GM19239 (cell line): ENCODE data around the gene PTP4A2.
A peak's percentile ranks its signal among the peaks of the same experiment; 100 is the strongest.
"Not testable (repeated sequence)": the region's sequence is repeated elsewhere in the genome, so short reads cannot be mapped to it uniquely, and the experiment has no call there.

Experiments used
- DNase-seq: peaks from one replicate; pipeline ENCODE4 v3.0.0; 2011; ENCODE audit warnings: low spot score; ENCODE audit not compliant: insufficient read length
- FAIRE-seq: peaks from 2 replicates; lab custom pipeline; 2011; peaks lifted over from hg19 to GRCh38; lab: Jason Lieb, UNC

Gene PTP4A2

DNA sequence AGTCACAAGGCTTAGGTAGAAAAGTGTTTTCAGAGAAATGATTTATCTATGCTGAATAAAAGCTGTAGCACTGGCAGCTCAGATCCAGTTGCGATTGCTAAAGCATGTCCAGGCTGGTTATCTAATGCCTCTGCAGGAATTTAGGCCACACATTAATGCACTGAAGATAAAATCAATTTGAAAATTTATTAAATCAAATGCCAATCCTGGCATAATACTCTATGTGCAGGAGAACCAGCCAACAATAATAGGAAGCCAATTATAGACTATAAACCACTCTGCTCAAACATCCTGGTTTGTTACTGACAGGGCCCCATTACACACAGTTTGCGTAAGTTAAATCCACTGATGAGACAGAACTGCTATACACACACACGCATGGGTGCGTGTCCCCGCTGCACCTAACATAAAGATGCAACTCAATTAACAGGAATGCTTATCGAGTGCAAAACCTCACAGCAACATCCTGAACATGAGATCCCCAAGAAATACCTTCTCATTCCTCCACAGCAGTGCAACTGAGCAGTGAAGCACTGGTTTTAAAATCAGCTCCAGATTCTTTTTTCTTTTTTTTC lies 40.6 kb downstream of the PTP4A2 start:
- DNase-seq (no peak), FAIRE-seq (no peak)

DNA sequence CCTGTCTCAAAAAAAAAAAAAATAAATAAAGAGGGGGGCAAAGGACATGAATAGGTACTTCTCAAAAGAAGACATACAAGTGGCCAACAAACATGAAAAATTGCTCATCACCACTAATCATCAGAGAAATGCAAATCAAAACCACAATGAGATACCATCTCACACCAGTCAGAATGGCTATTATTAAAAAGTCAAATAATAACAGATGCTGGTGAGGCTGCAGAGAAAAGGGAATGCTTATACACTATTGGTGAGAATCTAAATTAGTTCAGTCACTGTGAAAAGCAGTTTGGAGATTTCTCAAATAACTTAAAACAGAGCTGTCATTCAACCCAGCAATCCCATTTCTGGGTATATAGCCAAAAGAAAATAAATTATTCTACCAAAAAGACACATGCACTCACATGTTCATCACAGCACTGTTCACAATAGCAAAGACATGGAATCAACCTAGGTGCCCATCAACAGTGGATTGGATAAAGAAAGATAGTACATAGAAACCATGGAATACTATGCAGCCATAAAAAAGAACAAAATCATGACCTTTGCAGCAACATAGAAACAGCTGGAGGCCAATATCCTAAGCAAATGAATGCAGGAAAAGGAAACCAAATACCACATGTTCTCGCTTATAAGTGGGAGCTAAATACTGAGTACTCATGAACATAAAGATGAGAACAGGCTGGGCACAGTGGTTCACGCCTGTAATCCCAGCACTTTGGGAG lies 42.5 kb downstream of the PTP4A2 start:
- not testable (repeated sequence) for DNase-seq, FAIRE-seq

DNA sequence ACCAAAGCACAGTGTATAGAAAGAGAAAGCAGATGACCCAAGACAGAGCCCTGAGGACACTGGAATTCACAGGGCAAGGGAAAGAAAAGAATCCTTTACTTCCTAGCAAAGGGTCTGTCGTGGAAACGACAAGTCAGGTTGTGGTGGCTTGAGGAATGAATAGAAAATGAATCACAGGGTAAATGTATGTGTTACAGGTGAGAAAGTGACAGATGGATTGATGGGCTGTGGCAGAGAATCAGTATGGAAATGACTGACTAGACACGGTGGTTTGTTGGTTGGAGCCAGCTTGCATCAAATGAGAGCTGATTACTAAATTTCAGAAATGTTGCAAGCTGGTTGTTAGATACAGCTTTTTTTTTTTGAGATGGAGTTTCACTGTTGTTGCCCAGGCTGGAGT lies 46.9 kb downstream of the PTP4A2 start:
- no peak for DNase-seq
- FAIRE-seq = peak; percentile 23

DNA sequence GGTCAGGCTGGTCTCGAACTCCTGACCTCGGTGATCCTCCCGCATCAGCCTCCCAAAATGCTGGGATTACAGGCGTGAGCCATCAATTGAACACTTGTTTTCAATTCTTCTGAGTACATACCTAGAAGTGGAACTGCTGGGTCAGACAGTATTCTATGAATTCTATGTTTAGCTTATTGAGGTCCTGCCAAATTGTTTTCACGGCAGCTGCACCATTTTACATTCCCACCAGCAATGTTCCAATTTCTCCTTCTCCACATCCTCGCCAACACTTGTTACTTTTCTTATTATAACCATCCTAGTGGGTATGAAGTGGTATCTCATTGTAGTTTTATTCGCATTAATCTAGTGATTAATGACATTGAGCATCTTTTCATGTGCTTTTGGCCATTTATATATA lies 49.9 kb downstream of the PTP4A2 start:
- no peak for FAIRE-seq
- DNase-seq = no peak

DNA sequence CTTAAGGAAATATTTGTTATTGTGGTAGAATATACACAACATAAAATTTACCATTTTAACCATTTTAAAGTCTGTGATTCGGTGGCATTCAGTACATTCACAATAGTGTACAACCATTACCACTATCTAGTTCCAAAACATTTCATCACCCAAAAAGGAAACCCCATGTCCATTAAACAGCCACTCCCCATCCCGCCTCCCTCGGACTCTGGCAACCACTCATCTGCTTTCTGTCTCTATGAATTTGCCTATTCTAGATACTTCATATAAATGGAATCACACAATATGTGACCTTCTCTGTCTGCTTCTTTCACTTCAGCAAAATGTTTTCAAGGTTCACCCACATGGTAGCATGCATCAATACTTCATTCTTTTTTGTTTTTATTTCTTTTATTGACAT lies 51.3 kb downstream of the PTP4A2 start:
- FAIRE-seq = no peak
- DNase-seq = no peak

DNA sequence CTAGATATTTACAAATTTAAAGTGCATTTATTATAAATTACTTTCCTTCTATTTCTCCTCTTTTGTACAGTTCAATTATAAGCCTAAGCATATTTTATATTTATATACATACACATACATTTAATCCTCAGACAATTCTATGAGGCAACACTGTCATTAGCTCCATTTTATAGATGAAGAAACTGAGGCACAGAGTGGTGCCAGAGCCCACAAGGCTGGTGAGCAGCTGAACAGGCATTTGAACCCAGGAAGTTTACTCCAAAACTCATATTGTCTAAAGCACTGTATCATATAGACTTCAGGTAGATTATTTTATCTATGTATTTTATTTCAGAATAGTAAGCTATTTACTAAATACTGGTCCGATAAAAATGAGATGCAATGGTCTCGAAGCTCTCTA lies 52.3 kb downstream of the PTP4A2 start:
- no peak for FAIRE-seq
- no peak for DNase-seq

DNA sequence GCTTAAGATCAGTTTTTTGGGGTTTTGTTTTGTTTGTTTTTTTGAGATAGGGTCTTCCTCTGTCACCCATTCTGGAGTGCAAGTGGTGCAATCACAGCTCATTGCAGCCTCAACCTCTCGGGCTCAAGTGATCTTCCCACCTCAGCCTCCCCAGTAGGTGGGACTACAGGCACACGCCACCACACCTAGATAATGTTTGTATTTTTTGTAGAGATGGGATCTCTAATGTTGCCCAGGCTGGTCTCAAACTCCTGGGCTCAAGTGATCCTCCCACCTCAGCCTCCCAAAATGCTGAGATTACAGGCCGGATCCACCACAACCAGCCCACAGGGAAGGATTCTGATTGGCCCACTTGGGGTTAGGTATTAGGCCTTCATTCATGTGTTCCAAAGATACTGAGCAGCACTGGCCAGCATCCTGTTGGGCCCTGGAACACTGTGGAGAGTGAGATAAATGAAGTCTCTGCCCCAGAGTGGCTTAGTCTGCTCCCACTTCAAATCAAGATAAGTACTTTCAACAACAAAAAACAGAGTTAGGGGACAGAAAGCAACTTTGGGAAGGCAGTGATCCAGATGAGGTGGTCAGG lies 54.7 kb downstream of the PTP4A2 start:
- DNase-seq (no peak), FAIRE-seq (no peak)

DNA sequence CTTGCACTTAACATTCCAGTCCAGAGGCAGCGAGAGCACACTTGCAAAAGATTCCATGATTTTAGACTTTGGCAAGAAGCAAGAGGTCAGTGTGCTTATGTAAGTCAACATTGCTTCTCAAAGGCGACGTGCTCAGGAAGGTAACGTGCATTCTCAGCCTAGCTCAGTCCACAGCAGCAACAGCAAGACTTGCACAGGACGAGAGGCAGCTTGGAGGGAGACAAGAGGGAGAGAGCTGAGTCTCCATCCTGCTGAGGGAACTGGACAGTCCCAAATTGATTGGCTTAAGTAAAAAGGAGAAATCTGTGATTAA lies 56.5 kb downstream of the PTP4A2 start:
- no peak for DNase-seq
- FAIRE-seq = no peak

DNA sequence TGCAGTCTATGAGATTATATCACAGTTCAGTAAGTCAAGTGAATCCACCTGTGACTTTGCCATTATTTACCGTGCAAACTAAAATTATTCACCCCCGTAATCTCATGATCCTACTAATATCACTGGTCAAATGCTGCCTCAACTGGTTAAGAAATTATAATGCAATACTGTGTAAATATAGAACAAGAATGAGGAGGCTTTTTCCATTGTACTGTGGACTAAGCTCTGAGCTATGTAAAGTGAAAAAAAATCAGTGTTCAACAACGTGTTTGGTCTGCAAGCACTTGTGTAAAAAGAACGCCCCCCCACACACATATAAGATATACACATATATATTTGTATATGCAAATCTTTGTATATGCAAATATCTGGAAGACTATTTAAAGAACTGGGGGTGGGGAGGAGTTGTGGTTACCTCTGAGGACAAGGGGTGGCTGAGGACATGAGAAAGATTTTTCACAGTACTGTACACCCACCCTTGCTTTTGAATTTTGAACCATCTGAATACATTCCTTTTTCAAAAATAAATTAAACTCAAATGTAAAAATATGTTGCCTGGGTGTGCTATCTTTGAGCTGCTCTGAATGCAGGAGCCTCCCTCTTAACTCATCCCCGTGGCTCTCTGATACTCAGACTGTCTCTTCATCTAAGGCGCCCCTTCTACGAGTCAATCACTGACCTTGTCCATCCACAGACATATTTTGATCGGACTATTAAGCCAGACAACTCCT lies 57.0 kb downstream of the PTP4A2 start:
- DNase-seq = no peak
- peak; percentile 55 for FAIRE-seq

DNA sequence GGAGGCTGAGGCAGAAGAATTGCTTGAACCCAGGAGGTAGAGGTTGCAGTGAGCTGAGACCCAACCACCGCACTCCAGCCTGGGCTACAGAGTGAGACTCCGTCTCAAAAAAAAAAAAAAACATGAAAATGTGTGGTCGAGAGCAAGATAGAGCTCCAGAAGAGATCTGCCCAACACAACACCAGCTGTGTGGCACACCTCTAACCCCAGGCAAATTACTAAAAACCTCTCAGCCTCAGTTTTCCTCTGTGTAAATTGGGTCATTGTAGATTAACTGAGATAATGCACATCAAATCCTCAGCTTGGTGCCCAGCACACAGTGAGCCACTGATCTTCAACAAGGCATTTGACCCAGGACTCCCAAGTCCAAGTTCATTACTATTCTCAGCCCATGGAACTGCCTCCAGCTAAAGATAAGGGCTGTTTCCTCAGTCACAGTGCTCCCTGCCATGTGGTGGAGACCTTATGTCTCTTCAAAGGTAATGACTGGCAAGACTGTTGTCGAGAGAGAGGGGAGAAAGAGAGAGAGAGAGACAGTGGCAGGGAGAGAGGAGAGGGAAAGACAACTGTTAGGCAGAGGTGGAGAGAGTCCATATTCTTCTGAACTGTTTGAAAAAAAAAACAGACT lies 58.1 kb downstream of the PTP4A2 start:
- FAIRE-seq (peak; percentile 42), DNase-seq (no peak)

DNA sequence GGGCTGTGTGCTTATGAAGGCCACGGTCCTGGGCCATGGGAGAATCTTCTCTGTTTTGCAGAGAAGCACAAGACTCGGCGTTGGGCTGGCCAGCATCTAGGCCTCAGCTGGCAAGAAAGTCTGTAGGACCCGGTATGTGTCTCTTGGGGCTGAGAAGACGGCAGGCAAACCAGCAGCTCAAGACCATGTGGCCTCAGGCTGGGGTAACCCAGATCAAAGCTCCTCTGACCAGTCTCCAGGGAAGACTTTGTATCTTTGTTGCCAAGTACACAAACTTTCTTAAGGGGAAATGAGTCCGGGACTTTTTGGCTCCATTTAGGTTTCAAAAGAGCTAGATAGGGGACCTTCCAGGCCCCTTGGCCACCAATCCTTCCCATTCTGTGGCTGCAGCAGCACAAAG lies 60.1 kb downstream of the PTP4A2 start:
- FAIRE-seq (no peak), DNase-seq (no peak)

DNA sequence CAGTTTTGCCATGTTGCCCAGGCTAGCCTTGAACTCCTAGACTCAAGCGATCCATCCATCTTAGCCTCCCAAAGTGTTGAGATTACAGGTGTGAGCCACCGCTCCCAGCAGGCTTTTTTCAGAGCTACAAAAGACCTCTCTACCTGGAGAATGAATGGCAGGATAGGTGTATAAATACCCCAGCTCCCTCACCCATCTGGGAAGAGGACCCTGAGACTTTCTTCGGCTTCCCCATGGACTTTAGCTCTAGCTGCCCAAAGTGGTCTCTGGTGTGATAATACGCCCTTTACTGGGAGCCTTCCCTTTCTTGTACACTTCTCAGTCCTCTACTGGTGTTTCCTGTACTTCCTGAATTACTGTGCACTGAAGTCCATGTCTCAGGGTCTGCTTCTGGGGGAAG lies 60.6 kb downstream of the PTP4A2 start:
- FAIRE-seq (no peak), DNase-seq (no peak)

DNA sequence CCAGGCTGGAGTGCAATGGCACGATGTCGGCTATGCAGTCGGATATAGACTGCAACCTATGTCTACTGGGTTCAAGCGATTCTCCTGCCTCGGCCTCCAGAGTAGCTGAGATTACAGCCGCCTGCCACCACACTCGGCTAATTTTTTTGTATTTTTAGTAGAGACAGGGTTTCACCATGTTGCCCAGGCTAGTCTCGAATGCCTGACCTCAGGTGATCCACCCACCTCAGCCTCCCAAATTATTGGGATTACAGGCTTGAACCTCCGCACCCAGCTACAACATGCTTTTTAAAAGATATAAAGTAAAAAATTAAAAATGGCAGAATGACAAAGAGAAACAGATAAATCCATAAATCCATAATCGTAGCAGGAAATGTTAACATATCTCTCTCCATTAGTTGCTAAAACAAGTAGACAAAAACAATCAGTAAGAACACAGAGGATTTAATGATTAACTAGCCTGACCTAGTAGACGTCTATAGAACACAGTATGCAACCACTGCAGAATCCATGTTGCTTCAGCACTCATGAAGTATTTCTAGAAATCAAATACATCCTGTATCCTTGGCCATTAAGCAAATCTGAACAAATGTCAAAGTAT lies 62.4 kb downstream of the PTP4A2 start:
- FAIRE-seq = no peak
- no peak for DNase-seq

DNA sequence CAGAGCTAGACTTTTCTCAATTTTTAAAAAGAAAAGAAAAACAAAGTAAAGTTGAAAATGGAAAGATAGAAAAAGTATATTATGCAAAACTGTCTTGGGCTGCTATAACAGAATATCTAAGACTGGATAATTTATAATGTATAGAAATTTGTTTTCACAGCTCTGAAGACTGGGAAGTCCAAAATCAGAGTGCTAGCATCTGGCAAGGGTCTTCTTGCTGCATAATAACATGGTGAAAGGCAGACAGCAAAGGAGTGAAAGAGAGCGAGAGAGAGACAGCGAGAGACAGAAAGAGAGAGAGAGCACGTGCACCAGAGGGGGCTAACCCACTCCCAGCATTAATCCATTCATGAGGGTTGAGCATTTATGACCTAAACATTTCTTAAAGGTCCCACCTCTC lies 63.2 kb downstream of the PTP4A2 start:
- FAIRE-seq (no peak), DNase-seq (no peak)

DNA sequence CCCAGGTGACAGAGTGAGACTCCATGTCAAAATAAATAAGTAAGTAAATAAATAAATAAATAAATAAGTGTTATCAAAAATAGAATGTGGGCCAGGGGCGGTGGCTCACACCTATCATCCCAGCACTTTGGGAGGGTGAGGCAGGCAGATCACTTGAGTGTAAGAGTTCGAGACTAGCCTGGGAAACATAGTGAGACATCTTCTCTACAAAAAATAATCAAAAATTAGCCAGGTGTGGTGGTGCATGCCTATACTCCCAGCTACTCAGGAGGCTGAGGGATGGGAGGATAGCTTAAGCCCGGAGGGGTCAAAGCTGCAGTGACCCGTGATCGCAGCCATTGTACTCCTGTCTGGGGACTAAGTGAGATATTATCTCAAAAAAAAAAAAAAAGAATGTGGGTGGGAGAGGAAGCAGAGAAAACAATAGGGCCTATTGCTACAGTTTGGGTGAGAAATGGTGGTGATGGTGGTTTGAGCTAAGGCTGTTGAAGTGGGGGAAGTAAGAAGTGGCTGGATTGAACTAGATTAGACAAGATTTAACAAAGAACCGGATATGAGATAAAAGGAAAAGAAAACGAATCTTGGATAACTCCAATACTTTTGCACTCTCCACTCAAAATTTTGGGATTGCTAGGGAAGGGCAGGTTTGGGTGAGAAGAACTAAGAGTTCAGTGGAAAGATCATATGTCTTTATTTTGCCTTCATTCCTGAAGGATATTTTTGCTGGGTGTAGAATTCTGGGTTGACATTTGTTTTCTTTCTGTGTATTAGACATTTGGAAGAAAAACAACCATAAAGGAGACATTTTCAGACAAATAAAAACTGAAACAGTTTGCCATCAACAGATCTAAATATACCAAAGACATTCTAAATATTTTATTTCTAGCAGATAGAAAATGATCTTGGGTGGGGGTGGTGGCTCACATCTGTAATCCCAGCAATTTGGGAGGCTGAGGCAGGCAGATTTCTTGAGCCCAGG lies 65.2 kb downstream of the PTP4A2 start:
- no peak for FAIRE-seq
- DNase-seq = no peak

DNA sequence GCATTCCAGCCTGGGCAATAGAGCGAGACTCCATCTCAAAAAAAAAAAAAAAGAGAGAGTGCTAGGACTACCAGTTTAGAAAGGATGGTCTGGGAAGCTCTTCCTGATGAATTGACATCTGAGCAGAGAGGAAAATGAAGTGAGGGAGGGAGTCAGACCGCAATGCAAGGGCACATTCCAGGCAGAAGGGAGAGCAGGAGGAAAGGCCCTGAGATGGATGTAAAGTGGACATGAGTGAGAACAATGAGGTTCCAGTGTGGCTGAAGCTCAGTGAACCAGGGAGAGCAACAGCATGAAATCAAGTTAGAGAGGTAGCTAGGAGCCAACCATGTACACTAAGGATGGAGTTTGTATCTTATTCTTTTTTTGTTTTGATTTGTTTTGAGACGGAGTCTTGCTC lies 66.5 kb downstream of the PTP4A2 start:
- DNase-seq (no peak), FAIRE-seq (no peak)

DNA sequence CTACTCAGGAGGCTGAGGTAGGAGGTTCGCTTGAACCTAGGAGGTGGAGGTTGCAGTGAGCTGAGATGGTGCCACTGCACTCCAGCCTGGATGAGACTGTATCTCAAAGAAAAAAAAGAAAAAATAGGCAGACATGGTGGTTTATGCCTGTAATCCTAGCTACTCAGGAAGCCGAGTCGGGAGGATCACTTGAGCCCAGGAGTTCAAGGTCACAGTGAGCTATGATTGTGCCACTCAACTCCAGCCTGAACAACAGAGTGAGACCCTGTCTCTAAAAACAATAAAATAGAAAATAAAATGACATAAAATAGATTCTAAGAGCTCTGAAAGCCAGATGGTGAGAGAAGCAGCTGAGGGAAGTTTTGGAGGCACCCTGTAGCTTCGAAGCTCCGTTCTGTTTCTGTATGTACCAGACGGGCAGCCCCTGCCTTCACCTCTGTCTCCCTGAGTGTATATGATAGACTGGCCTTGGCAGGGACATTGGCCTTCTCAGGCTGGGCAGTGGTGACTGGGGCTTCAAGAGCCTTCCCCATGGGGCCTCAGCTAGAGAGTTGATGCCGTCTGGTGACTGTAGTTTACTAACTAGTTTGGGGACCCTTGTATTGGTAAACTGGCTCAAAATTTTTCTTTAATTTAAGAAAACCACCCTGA lies 68.0 kb downstream of the PTP4A2 start:
- FAIRE-seq (no peak), DNase-seq (no peak)

DNA sequence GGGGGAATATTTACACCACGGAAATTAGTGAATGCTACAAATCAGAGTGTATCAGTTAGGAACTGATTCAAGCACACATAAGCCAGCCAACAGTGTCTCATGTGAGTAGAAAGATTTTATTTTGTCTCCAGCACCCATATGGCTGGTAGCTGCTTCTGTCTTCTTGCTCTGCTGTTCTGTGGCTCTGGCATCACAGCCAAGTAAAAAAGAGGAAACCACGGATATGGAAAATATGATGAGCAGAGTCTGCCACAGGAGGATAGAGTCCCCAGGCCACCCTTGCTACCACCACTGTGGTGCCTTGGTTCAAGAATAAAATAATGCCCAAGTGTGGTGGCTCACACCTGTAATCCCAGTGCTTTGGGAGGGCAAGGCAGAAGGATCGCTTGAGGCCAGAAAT lies 68.7 kb downstream of the PTP4A2 start:
- DNase-seq (no peak), FAIRE-seq (no peak)

DNA sequence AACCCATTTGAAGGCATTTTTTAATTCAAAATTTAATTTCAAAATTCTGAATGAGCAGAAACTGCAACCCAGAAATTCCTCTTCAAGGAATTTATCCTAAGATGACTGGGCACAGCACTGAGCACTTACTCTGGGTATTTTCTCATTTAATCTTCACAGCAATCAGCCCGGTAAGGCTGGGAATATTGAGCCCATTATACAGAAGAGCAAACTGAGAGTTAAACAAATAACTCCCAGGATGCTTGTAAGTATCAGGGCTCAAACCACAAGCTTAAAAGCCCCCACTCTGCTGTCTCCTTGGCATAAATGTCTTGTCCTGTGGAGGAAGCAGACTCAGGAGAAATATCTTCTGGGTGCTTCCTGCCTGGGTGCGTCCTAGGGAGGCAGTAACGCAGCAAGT lies 69.3 kb downstream of the PTP4A2 start:
- FAIRE-seq (no peak), DNase-seq (no peak)
